Midbrain (tissue), 1 donor: ENCODE measurements around the gene VPS13C.

Experiments used
- DNase-seq: peaks from one replicate; lab custom pipeline; 2025; lab: John Stamatoyannopoulos, UW

Gene VPS13C, protein sequence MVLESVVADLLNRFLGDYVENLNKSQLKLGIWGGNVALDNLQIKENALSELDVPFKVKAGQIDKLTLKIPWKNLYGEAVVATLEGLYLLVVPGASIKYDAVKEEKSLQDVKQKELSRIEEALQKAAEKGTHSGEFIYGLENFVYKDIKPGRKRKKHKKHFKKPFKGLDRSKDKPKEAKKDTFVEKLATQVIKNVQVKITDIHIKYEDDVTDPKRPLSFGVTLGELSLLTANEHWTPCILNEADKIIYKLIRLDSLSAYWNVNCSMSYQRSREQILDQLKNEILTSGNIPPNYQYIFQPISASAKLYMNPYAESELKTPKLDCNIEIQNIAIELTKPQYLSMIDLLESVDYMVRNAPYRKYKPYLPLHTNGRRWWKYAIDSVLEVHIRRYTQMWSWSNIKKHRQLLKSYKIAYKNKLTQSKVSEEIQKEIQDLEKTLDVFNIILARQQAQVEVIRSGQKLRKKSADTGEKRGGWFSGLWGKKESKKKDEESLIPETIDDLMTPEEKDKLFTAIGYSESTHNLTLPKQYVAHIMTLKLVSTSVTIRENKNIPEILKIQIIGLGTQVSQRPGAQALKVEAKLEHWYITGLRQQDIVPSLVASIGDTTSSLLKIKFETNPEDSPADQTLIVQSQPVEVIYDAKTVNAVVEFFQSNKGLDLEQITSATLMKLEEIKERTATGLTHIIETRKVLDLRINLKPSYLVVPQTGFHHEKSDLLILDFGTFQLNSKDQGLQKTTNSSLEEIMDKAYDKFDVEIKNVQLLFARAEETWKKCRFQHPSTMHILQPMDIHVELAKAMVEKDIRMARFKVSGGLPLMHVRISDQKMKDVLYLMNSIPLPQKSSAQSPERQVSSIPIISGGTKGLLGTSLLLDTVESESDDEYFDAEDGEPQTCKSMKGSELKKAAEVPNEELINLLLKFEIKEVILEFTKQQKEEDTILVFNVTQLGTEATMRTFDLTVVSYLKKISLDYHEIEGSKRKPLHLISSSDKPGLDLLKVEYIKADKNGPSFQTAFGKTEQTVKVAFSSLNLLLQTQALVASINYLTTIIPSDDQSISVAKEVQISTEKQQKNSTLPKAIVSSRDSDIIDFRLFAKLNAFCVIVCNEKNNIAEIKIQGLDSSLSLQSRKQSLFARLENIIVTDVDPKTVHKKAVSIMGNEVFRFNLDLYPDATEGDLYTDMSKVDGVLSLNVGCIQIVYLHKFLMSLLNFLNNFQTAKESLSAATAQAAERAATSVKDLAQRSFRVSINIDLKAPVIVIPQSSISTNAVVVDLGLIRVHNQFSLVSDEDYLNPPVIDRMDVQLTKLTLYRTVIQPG (N-terminal part only)

DNA sequence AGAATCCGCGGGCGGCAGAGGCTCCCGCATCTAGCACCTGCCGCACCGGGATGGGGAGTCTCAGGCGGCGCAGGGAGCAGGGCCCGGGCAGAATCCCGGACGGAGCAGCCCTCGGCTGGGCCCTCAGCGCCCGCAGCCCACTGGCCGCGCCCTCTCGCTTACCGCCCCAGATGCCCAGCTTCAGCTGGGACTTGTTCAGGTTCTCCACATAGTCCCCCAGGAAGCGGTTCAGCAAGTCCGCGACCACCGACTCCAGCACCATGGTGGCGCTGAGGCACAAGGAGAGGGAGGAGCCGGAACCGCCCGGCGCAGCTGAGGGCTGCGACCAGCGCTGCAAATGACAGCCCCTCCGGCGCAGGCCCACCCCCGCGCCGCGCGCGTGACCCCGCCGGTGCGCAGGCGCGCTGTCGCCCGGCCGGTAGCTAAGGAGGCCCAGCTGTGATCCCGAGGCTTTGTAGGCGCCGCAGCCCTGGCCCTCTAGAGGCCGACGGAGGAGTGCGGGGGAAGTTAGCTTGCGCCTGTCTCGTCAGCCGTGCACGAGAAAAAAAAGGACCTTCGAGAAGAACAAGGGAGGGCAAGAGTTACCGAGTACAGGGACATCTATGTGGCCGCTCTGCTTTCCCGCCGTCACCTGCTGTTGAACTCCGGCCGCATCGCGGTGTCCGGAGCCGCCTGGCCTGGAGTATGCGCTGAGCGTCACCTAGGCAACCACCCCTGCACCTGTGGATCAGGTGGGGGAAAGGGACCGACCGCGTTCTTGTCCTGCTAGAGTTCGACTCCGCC lies at the start of gene VPS13C:
TSS of gene VPS13C (minus strand) at position 335 of the 783 bp plus-strand sequence. CDS start at position 262, 73 bp downstream.
- peak; percentile 91 for DNase-seq

DNA sequence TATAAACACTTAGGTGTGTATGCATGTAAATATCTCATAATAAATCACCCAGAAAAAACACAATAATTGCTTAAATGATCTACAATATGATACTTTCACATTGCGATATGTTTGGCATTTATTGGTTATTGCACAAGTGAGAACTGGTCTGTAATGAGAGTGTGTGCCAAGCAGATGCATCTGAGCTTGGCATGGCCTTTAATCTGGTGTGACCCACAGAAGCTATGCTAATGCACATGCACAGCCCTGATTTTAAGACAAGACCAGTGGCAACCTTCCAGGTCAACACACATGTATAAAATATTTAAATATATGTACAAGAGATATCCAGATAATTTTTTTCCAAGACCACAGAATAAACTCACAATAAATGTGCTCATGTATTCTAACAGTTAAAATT lies 49.2 kb upstream of the VPS13C start:
- no peak for DNase-seq

DNA sequence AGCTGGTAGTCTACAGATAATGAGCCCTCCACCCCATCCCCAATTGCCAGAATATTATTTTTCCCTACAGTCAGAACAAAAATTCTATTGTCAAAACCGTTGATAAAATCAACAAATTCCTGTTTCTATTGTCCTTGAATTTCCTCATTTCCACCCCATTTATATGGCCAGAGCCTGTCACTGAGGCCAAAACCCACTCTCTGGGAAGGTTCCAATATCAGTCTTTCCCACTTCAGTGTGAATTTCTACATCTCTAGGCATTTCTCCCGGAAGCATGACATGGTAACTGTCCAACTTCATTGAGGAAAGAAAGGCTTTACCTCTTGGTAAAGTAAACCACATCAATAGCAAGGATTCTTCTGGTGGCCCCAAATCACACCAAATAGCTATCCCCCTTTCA lies 48.2 kb upstream of the VPS13C start:
- DNase-seq = no peak

DNA sequence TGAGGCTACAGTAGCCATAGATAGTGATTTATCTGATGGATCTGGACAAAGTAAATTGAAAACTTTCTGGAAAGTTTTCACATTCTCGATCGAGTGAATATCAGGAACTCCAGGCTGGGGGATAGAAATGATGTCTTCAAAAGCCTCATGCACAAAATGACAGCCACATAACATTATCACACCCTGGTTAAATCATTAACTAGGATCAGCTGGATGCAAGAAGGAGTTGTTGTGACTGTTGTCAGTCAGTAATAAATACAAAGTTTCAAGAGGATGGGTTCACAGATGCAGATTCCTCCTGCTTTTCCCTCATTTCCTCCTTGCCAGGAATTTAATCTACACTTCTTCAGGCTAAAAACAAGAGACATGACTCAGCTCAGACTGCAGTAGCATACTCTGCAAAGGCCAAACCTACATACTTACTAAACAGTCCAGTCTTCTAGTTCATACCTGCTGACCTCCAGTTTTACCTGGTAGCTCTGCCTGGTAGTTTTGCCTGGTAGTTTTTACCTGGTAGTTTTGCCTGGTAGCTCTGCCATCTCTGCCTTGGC lies 47.4 kb upstream of the VPS13C start:
- DNase-seq = no peak

DNA sequence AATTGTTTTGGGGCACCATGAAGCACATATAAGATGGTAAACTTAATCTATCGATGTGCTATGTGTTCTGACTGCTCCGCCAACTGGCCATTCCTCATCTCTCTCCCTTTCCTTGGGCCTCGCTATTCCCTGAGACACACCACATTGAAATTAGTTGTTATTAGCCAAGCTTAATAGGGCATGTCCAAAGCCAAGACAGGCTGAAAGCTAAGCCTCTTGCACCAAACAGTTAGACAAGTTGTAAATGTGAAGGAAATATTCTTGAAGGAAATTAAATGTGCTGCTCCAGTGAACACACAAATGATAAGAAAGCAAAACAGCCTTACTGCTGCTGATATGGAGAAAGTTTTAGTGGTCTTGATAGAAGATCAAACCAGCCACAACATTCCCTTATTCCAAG lies 45.8 kb upstream of the VPS13C start:
- DNase-seq = no peak

DNA sequence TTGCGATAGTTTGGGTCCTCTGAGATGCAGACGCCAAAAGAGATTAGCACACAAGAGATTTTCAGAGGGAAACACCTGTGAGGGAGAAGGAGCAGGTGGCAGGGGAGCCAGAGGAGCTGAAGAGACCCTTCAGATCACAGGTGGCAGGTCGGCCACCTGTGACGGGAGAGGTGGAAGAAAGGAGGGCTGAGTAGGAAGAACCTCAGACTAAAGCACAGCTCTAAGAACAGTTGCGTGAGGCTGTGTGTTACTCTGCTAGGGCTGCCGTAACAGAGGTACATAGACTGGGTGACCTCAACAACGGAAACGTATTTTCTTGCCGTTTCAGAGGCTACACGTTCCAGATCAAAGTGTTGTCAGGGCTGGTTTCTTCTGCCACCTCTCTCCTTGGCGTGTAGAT lies 45.0 kb upstream of the VPS13C start:
- no peak for DNase-seq

DNA sequence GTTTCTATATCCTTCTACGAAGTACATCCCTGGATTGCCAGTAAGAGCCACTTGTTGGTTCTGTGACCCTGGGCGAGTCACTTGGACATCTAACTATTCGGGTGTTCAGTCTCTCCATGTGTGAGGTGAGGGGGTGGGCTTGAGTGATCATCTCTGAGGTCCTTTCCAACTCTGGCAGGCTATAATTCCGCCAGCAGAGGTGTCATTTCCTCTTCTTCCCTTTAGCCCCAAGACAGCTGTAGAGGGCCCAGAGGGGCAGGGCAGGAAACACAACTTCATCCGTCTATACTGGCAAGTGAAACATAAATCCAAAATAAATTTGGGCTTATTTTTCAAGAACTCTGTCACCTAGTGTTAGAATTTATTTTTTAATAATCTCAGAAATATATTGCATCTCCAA lies 44.6 kb upstream of the VPS13C start:
- DNase-seq = no peak

DNA sequence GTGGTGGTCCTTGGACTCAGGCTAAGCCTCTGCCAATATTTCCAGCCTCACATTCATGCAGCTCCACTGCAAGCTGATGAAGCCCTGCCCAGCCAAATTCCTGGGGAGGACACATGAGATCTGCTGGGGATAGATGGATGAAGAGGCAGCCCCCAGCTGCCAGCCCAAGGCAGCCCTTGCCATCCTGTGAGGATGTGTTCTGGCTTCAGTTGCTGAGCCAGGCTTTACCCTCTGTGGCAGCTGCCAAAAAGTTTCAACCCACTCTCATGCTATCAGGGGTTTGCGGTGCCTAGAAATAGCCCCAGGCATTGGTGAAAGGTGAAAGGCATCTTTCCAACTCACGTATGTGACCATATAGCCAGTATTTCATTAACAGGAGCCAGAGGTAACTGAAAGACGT lies 44.2 kb upstream of the VPS13C start:
- DNase-seq = no peak

DNA sequence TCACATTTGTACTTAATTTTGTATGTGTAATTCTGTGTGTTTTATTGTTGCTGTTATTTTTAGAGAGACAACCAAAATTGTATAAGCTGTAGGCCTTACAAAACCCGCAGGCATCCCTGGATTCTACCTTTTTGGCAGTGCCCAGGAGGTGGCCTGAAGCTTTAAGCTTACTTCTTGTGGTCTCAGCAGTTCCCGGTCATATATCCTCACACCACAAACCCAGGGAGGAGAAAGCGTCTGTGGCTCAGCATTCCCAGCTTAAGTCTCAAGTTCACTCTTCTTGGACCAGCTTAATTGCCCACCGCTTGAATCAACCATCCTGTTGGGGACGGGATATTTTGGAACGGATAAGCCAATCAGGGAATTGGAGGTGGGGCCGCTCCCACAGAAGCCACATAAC lies 43.2 kb upstream of the VPS13C start:
- DNase-seq = no peak

DNA sequence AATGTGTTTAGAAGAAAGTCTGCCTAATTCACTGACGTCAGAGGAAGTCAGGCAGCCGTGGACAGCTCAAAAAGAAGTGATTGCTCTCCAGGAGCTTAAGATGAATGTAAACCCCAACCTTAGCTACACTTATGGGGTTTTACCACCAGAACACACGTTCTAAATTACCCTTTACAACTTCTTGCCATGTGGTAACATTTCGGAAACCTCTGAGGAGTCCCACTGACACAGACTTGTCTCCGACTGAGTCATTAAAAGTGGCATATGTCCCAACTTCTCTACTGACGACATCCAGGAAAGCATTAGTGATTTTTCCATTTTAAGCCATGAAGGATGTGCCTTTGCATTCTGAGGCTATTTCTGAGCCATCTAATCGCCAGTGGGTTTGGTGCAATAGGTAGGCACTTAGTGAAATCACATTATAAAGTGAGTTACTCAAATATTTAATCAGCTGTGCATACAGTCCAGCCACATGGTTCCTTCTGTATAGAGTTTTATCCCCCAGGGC lies 38.9 kb upstream of the VPS13C start:
- no peak for DNase-seq

DNA sequence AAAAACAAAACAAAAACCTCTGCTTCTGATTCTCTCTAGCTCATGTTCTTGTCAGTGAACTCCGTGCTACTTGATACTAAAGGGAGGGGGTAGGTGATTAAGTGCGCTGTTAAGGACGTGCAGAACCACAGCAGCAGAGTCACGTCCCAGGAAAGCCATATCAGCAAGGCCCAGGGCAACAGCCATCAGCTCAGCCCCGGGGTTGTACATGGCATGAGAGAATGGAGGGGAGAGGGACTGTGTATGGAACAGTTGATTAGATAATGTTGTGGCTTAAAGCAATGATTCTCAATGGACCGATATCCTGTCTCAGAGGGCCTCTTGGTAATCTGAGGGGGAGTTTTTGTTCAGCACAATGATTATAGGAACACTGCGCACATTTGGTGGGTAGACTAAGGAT lies 34.1 kb upstream of the VPS13C start:
- no peak for DNase-seq

DNA sequence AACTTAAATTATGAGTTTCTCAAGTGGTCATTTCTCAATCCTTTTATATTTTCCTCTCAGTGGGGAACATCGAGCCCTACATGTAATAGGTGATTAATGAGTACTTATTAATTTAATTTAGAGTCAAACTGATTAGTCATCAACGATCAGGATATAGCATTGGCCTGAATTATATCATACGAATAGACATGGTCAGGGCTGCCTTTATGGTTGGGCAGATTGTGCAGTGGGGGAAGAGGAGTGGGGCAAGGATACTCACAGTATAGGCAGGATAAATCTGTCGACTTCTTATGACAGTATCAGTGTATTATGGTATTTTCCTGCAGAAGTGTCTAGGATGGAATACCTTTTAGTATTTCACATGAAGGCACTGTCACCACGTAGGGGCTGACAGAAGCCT lies 33.6 kb upstream of the VPS13C start:
- DNase-seq = no peak

DNA sequence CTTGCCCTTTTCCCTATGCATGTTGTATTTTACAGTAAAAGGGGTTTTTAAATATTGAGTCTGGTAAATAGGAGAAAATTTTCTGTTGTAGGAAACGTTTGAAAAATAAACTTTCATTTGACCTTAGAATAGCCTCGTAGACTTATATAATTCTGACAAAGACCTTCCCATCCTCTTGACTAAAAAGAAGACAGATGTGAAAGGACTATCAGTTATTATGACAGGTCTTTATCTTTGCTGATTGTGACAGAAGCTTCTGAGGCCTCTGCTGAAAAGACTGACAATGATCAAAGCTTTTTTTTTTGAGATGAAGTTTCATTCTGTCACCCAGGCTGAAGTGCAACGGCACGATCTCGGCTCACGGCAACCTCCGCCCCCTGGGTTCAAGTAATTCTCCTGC lies 30.7 kb upstream of the VPS13C start:
- DNase-seq = no peak

DNA sequence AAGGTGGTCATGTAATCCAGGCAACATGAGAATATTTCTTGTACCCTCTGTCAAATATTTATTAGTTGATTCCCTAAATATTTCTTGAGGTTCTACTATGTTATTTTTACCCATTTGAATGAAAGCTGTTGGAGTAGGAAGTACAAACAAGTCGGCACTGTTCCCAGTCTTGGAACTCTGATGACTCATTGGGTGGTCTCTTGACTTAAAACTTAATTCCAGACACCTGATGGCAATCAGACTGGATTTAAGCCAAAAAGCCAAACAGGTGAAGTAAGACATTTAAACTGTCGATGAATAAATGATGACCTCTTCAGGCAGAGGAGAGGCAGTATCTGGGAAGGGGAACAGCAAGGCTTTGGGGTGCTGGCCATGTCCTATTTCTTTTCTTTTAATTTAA lies 29.4 kb upstream of the VPS13C start:
- DNase-seq = no peak

DNA sequence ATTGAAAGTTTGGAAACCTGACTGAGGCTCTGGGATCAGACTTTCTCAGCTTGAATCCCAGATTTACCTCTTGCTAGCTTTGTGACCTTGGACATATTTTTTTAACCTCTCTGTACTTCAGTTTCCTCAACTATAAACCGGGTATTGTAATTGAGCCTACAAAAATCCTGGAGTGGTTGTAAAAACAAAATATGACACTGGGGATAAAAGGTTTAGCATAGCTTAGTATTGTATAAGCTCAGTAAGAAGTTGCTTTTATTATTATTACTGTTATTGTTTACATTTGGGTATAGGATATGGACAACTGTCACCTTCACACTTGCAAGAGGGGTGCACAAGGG lies 28.1 kb upstream of the VPS13C start:
- DNase-seq = no peak

DNA sequence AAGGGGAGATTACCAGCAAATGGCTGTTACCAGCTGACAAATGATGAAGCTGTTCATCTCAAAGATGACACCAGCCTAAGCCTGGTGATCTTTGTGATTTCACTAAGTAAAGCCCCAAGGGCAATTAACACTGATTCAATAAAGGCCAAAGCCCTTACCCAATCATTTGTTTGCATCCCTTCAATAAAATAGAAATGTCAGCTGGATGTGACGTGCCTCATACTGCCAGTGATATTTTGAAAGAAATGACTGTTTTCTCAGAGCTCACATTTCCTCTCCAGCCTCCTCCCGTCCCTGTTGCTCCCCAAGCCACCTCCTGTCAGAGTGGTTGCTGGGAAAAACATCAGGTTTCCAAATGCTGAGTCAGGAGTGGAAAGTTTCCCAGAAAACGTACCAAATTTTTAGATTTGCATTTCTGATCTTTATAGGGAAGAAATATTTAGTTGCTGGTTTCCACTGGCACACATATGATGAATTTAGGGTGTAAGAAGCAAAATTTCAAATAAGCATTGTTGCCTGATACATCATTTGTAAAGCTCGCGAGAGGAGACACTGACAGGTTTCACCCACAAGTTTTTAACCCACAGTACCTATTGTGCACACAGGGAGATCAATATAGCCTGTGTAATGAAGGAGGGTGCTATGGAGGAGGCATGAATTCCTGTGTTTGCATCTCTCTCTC lies 27.6 kb upstream of the VPS13C start:
- no peak for DNase-seq

DNA sequence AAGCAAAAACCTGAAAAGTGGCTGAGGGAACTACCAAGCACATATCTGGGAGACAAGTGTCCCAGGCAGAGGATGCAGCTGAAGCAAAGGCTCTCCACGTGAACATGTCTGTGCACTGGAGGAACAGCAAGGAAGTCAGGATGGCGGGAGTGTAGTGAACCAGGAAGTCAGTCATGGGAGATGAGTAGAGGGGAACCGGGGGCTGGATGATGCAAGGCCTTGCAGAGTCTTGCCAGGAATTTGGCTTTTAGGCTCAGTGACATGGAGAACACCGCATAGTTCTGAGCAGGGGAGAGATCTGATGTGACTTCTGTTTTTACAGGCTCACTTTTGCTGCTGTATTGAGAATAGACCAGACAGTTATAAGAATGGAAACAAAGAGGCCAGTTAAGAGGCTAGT lies 25.5 kb upstream of the VPS13C start:
- no peak for DNase-seq

DNA sequence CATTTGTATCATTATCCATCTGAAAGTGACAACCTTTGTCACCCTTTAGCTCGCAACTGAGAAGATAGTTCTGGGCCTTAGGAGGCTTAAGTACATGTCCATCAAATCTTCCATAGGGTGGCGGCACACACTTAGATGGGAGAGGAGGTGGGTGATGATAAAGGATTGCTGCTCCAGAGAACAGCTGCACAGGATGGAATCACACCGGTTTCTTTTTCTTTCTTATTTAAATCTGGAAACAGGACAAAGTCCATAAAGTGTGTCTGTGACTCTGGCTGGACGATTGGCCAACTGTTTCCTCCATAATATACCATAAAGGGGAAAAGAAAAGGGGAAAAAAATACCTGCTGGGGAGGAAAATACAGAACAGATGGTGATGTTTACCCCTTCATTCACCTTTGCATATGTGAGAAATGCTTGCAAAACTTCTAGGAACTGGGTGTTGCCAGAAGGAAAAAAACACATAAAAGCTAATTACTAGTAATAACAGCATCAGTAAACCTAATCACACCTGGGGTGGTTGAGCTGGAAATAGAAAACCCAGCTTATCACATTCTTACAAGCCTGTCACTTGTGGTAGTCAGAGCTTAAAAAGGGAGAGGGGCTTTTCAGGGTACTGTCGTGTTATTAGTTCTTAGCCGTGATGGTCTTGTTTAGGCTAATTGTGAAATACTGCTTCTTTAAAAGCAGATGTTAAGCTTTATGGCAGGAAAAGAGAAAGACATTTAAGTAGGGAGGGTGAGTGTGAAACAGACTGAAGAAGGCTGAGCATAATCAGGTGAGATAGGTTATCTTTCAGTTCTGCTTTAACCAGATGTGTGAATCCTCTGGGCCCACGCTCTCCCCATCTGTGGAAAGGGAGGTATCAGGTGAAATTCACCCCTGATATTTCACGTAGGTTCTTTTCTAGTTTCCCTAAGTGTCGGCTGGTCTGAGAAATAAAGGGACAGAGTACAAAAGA lies 23.2 kb upstream of the VPS13C start:
- DNase-seq = no peak

DNA sequence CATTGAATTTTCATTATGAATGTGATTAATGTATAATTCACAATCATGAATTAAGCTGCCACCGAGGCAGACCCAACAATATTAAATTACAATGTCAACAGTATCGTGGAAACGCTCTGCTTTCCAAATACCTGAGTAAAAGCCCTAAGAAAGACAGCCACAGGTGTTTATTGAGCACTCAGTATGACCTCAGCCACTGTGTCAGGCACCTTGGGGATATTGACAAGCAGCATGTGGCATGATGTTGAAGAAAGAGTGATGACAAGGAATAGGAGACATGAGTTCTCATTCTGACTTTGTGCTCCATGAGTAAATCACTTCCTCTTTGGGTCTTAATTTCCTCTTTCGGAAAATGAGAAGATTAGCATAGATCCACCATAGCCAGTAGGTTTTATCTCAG lies 19.3 kb upstream of the VPS13C start:
- DNase-seq = no peak
